GM12878 (cell line): ENCODE measurements around the gene COL23A1. TPM values are rescaled to one million over a fixed set of nuclear protein-coding genes. Genes with fewer than 3 reads are reported as not detected.

Source experiments
- ATAC-seq: fragments of 200-7000 bp; cut with Tn5 transposase; 3 replicates; pipeline ENCODE4 v1.9.1; 2020; ENCODE audit warnings: mild to moderate bottlenecking, moderate library complexity
- BruUV-seq: library from RNA; stranded (reverse); fragments of 400-500 nt; replicated peaks from 2 replicates; lab custom pipeline; 2021; lab: Mats Ljungman, UMichigan
- CTCF ChIA-PET: fragments of 300-600 bp; sonication (Branson Sonifier 250); formaldehyde crosslinking; extraction: SDS; loops from one replicate; lab custom pipeline; 2021; ENCODE audit warnings: inconsistent platforms; lab: Yijun Ruan, JAX
- POLR2A ChIA-PET: fragments of 350-600 bp; formaldehyde crosslinking; extraction: SDS; loops from one replicate; lab custom pipeline; 2021; ENCODE audit warnings: inconsistent platforms; lab: Charles Lee
- RAD21 ChIA-PET: fragments of 300-600 bp; sonication (Branson Sonifier 250); formaldehyde crosslinking; loops from one replicate; lab custom pipeline; 2023; ENCODE audit warnings: antibody characterized with exemption; ENCODE audit not compliant: unreplicated experiment; lab: Charles Lee
- SMC1A ChIA-PET: fragments of 300-600 bp; sonication (Branson Sonifier 250); formaldehyde crosslinking; loops from one replicate; lab custom pipeline; 2023; ENCODE audit not compliant: unreplicated experiment, uncharacterized antibody; lab: Charles Lee
- DNase-seq: peaks from one replicate; pipeline ENCODE4 v3.0.0-alpha.2; 2011; ENCODE audit warnings: low read depth, low spot score
- FAIRE-seq: peaks from 3 replicates; lab custom pipeline; 2011; peaks lifted over from hg19 to GRCh38; lab: Jason Lieb, UNC
- H2AFZ ChIP-seq: 2 replicates; pipeline ENCODE4 v1.6.0; 2011; ENCODE audit warnings: low read depth, low read length, control low read depth; ENCODE audit not compliant: control insufficient read depth
- H3K27ac ChIP-seq: 2 replicates; pipeline ENCODE4 v1.5.1; 2011; ENCODE audit warnings: control low read depth; ENCODE audit not compliant: control insufficient read depth, insufficient read depth
- H3K27me3 ChIP-seq, 2 experiments: replicated peaks in 1 of 2; 2 replicates each; pipeline versions ENCODE4 v1.6.0 to v1.6.1; 2011; ENCODE audit warnings: low read length in 1 of 2; ENCODE audit not compliant: control insufficient read depth in 2 of 2, insufficient read depth in 2 of 2
- H3K36me3 ChIP-seq, 2 experiments: 2 replicates each; pipeline ENCODE4 v1.5.1; 2011; ENCODE audit warnings: low read length in 1 of 2; ENCODE audit not compliant: control insufficient read depth in 2 of 2, insufficient read depth in 2 of 2
- H3K4me1 ChIP-seq: 2 replicates; pipeline ENCODE4 v1.6.1; 2011; ENCODE audit warnings: mild to moderate bottlenecking, low read length, moderate library complexity, mixed read lengths; ENCODE audit not compliant: control insufficient read depth, insufficient read depth
- H3K4me2 ChIP-seq: 2 replicates; pipeline ENCODE4 v1.6.0; 2011; ENCODE audit warnings: control low read depth; ENCODE audit not compliant: control insufficient read depth, insufficient read depth
- H3K4me3 ChIP-seq: fragments of 200-600 bp; sonication (generic); 2 replicates; pipeline ENCODE4 v1.5.1; 2016
- H3K79me2 ChIP-seq: 2 replicates; pipeline ENCODE4 v1.6.0; 2011; ENCODE audit warnings: low read length; ENCODE audit not compliant: control insufficient read depth, insufficient read depth
- H3K9ac ChIP-seq: 2 replicates; pipeline ENCODE4 v1.8.0; 2011; ENCODE audit warnings: low read length, control low read depth, mixed read lengths; ENCODE audit not compliant: control insufficient read depth, insufficient read depth
- H3K9me3 ChIP-seq: replicated peaks from 3 replicates; pipeline ENCODE4 v1.5.1; 2011; ENCODE audit warnings: mild to moderate bottlenecking, low read length; ENCODE audit not compliant: control insufficient read depth, insufficient read depth
- H4K20me1 ChIP-seq: 2 replicates; pipeline ENCODE4 v1.6.0; 2011; ENCODE audit not compliant: control insufficient read depth, insufficient read depth
- BHLHE40 ChIP-seq, 2 experiments: fragments of 450-650 bp in 1 of 2; IDR thresholded peaks; 2 replicates each; pipeline ENCODE4 v1.6.1; 2011 to 2017; ENCODE audit warnings: low read depth in 2 of 2, borderline replicate concordance in 1 of 2, improper control_type of control experiment in 1 of 2, low read length in 1 of 2, mild to moderate bottlenecking in 1 of 2
- CREB1 ChIP-seq: IDR thresholded peaks from 2 replicates; pipeline ENCODE4 v1.6.1; 2012; ENCODE audit warnings: low read depth, mild to moderate bottlenecking, inconsistent platforms
- EZH2 ChIP-seq: IDR thresholded peaks from 2 replicates; pipeline ENCODE4 v1.6.1; 2012; ENCODE audit warnings: low read depth, mild to moderate bottlenecking, control low read depth, inconsistent platforms, low read length, borderline replicate concordance; ENCODE audit not compliant: control insufficient read depth
- JUND ChIP-seq: IDR thresholded peaks from 2 replicates; pipeline ENCODE4 v1.6.1; 2012; ENCODE audit warnings: low read depth, mild to moderate bottlenecking, low read length, improper control_type of control experiment, moderate library complexity
- LARP7 ChIP-seq: fragments of 450-650 bp; IDR thresholded peaks from 2 replicates; pipeline ENCODE4 v1.6.1; 2017; ENCODE audit warnings: mild to moderate bottlenecking
- NR2C2 ChIP-seq: IDR thresholded peaks from 2 replicates; pipeline ENCODE4 v1.6.1; 2011; ENCODE audit warnings: borderline replicate concordance, low read depth; ENCODE audit not compliant: control insufficient read depth, insufficient read length
- PAX5 ChIP-seq: IDR thresholded peaks from 2 replicates; pipeline ENCODE4 v1.6.1; 2011; ENCODE audit warnings: low read depth, low read length, borderline replicate concordance
- STAT1 ChIP-seq: fragments of 450-650 bp; conservative IDR thresholded peaks from 2 replicates; pipeline ENCODE4 v1.6.1; 2014; ENCODE audit warnings: antibody characterized with exemption, mild to moderate bottlenecking
- STAT3 ChIP-seq: IDR thresholded peaks from 2 replicates; pipeline ENCODE4 v1.6.1; 2011; ENCODE audit warnings: low read depth, low read length, improper control_type of control experiment
- TCF12 ChIP-seq: IDR thresholded peaks from 2 replicates; pipeline ENCODE4 v1.6.1; 2011; ENCODE audit warnings: low read depth, mild to moderate bottlenecking, low read length
- WGBS: methylation state at CpG from one replicate; pipeline ENCODE4 v1.1.6; 2016; ENCODE audit warnings: low lambda C conversion rate; ENCODE audit not compliant: insufficient replicate concordance, insufficient coverage; ENCODE audit errors: missing lambda C conversion rate; 5-methylcytosine and 5-hydroxymethylcytosine counted together
- in situ Hi-C: fragments of 300-500 bp; cut with MboI; formaldehyde crosslinking; loops from 9 replicates; pipeline ENCODE4 v1.14.3; 2018; ENCODE audit warnings: mixed read lengths
- intact Hi-C: fragments of 100-400 bp; cut with micrococcal nuclease; formaldehyde crosslinking; loops from one replicate; pipeline ENCODE4 v1.14.2; 2022; ENCODE audit not compliant: unreplicated experiment
- polyA plus RNA-seq, 11 experiments: library from polyadenylated mRNA; depleted of rRNA in 4 of 11; unstranded in 6 of 11; stranded (reverse) in 5 of 11; fragments of >200 nt; fragmentation: Nextera tagmentation in 4 of 11; fragmentation: Illumina TruSeq in 1 of 11; extraction: Ambion mirVana in 4 of 11; extraction: Trizol in 1 of 11; gene quantifications; 1 replicate in 1 of 11; 2 replicates in 10 of 11; pipeline versions ENCODE4 v1.2.1 to v1.2.3, GENCODE V29; 2011 to 2016; ENCODE audit warnings: inconsistent platforms in 2 of 11, missing spikeins in 2 of 11, low read depth in 1 of 11
- total RNA-seq, 4 experiments: library from RNA; depleted of rRNA in 3 of 4; stranded (reverse); fragments of >200 nt in 3 of 4; fragmentation: Illumina TruSeq in 1 of 4; extraction: Trizol in 1 of 4; gene quantifications; 2 replicates each; pipeline versions ENCODE4 v1.2.1 to v1.2.3, GENCODE V29; 2013 to 2021
- TF ChIP-seq, protein P1 (sequence below): fragments of 450-650 bp; IDR thresholded peaks from 2 replicates; pipeline ENCODE4 v1.6.1; 2017; ENCODE audit warnings: mild to moderate bottlenecking, low read depth, inconsistent platforms; ENCODE audit not compliant: poor library complexity, severe bottlenecking

COL23A1 gene
- total and polyA plus RNA-seq, 10 of the 15 experiments (the other 5 are each of a cell fraction or from before 2014, with no cell fraction given), result 0.03 to 0.83 (median 0.09) TPM; not detected in 5

DNA sequence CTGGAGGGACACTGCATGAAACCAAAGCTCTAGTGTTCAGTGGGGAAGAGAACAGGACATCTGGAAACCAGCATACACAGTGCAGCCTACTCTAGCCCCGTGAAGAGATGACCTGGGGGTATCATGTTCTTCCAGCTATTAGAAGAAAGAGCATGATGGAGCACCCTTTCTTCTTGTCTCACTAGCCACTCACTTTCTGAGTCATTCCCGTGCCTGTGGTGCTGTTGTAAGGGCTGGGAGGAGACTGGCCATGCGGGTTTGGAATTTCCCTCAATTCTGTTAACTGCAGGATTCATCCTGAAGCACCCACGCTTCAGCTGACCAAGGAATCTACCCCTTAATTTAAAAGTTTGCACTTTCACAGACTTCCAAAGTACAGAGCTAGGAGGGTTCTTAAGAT, 137.0 kb downstream of the COL23A1 start:
- H3K27ac ChIP-seq, result no peak overlapping the region
- no peaks in the 10 kb centered on the region for H3K4me1 ChIP-seq
- H3K36me3 ChIP-seq, result no peaks in the 10 kb centered on the region
- H3K4me3 ChIP-seq, result no peak overlapping the region
- in situ Hi-C loops (no loop called here), intact Hi-C loops (loop anchor here (10.0 kb wide), 1 partner anchor 168 kb away; no protein-coding TSS in a partner anchor)
- CTCF ChIA-PET, result interaction anchor here (1.5 kb wide), 1 partner anchor 8 kb away, joined by 4 read pairs; no protein-coding TSS in a partner anchor
- ATAC-seq (no peak), DNase-seq (no peak), FAIRE-seq (no peak)
- BruUV-seq, result no TSS peak
- no peaks in the 10 kb centered on the region for H3K27me3 ChIP-seq
- no peaks in the 10 kb centered on the region for H3K79me2 ChIP-seq
- no peak overlapping the region for H2AFZ ChIP-seq
- H3K9ac ChIP-seq, result no peak overlapping the region
- TF ChIP-seq CREB1, result no peak
- no peak for TF ChIP-seq TCF12
- TF ChIP-seq NR2C2, result no peak
- no peak for TF ChIP-seq STAT1
- TF ChIP-seq BHLHE40 (IDR thresholded peaks at IDR 0.05; ENCODE audit: borderline replicate concordance in 1 of 2, low read depth in 2 of 2, low read length in 1 of 2), result no peak
- TF ChIP-seq PAX5, result no peak
- TF ChIP-seq STAT3, result no peak
- no peak for TF ChIP-seq EZH2
- TF ChIP-seq LARP7, result no peak
- TF ChIP-seq, protein P1, sequence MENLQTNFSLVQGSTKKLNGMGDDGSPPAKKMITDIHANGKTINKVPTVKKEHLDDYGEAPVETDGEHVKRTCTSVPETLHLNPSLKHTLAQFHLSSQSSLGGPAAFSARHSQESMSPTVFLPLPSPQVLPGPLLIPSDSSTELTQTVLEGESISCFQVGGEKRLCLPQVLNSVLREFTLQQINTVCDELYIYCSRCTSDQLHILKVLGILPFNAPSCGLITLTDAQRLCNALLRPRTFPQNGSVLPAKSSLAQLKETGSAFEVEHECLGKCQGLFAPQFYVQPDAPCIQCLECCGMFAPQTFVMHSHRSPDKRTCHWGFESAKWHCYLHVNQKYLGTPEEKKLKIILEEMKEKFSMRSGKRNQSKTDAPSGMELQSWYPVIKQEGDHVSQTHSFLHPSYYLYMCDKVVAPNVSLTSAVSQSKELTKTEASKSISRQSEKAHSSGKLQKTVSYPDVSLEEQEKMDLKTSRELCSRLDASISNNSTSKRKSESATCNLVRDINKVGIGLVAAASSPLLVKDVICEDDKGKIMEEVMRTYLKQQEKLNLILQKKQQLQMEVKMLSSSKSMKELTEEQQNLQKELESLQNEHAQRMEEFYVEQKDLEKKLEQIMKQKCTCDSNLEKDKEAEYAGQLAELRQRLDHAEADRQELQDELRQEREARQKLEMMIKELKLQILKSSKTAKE, result no peak
- no peak for TF ChIP-seq JUND
- no peaks in the 10 kb centered on the region for H3K9me3 ChIP-seq
- 4% methylated on average over 4 of the region's 4 CpGs for WGBS
- SMC1A ChIA-PET, result interaction anchor here (0.6 kb wide), 1 partner anchor 20 kb away, joined by 3 read pairs; no protein-coding TSS in a partner anchor
- RAD21 ChIA-PET, result no interaction called here
- no peak overlapping the region for H3K4me2 ChIP-seq
- POLR2A ChIA-PET, result no interaction called here
- H4K20me1 ChIP-seq, result no peaks in the 10 kb centered on the region
